NCI-H460 (cell line): Measurements from ENCODE around the gene HOTAIR. TPM values are rescaled to one million over a fixed set of nuclear protein-coding genes. Genes with fewer than 3 reads are reported as not detected.

ENCODE experiments used
- DNase-seq: peaks from one replicate; pipeline ENCODE4 v3.0.0-alpha.2; 2016; ENCODE audit warnings: low read depth; ENCODE audit errors: extremely low read depth
- total RNA-seq: library from RNA; depleted of rRNA; stranded (reverse); fragments of >200 nt; shearing (Covaris generic); gene quantifications from 2 replicates; pipeline ENCODE4 v1.2.3, GENCODE V29; 2014

The HOTAIR gene
- total RNA-seq, 1 experiment from 2014 or later = 0.17 TPM

GRCh38 chr12:53950437-53950773 lies 24.3 kb downstream of the HOTAIR start:
- no peak for DNase-seq

- DNase-seq = no peak
Measured at GRCh38 chr12:53949631-53950436, 24.9 kb downstream of the HOTAIR start.

GRCh38 chr12:53948650-53949593 lies 25.8 kb downstream of the HOTAIR start:
- DNase-seq = no peak

- no peak for DNase-seq
Measured at GRCh38 chr12:53947743-53948142, 27.0 kb downstream of the HOTAIR start.

GRCh38 chr12:53944907-53945847 lies 29.6 kb downstream of the HOTAIR start:
- no peak for DNase-seq

GRCh38 chr12:53944209-53944608 lies 30.5 kb downstream of the HOTAIR start:
- DNase-seq = no peak

- no peak for DNase-seq
Measured at GRCh38 chr12:53942467-53942997, 32.2 kb downstream of the HOTAIR start.

GRCh38 chr12:53941750-53942149 lies 33.0 kb downstream of the HOTAIR start:
- no peak for DNase-seq

GRCh38 chr12:53941187-53941586 lies 33.6 kb downstream of the HOTAIR start:
- no peak for DNase-seq

GRCh38 chr12:53940443-53941014 lies 34.2 kb downstream of the HOTAIR start:
- DNase-seq = no peak

- no peak for DNase-seq
Measured at GRCh38 chr12:53939141-53940108, 35.3 kb downstream of the HOTAIR start.

GRCh38 chr12:53938326-53939140 lies 36.2 kb downstream of the HOTAIR start, which contains the start of gene HOXC13:
TSS of gene HOXC13 (plus strand) at chr12:53938831. CDS start at chr12:53938907, 76 bp downstream.
- peak; percentile 99 for DNase-seq

- DNase-seq = no peak
Measured at GRCh38 chr12:53937596-53938325, 37.0 kb downstream of the HOTAIR start.

- no peak for DNase-seq
Measured at GRCh38 chr12:53937099-53937498, 37.7 kb downstream of the HOTAIR start.

- DNase-seq = no peak
Measured at GRCh38 chr12:53935383-53936341, 39.1 kb downstream of the HOTAIR start.

- DNase-seq = no peak
Measured at GRCh38 chr12:53932915-53933314, 41.8 kb downstream of the HOTAIR start.
